ENCODE results near the gene DGLUCY.
A peak's percentile ranks its signal among the peaks of the same experiment; 100 is the strongest.
"Not testable (repeated sequence)": the region's sequence is repeated elsewhere in the genome, so short reads cannot be mapped to it uniquely, and the experiment has no call there.

DGLUCY gene

DNA sequence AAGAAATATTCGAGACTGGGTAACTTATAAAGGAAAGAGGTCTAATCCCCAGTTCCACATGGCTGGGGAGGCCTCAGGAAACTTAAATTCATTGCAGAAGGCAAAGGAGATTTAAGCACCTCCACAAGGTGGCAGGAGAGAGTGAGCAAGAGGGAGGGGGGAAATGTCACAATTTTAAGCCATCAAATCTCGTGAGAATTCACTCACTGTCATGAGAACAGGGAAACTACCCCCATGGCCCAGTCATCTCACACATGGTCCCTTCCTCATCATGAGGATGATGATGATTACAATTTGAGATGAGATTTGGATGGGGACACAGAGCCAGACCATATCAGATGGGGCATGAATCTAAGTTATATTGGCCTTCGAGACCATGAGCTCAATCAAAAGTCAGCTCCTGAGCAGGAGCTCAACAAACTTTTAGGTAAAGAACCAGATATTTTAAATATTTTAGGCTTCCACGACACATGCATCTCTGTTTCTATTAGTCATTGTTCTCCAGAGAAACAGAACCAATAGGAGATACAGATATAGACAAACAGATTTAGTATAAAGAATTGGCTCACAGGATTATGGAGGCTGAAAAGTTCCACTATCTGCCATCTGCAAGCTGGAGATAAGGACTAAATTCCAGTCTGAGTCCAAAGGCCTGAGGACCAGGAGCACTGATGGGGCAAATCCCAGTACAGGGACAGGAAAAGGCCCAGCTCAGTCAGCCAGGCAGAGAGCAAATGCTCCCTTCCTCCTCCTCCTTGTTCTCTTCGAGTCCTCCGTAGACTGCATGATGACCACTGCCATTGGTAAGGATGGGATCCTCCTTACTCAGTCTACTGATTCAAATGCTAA, 24.9 kb downstream of the DGLUCY start:
- DNase-seq: peak; percentile 22 to 57

DNA sequence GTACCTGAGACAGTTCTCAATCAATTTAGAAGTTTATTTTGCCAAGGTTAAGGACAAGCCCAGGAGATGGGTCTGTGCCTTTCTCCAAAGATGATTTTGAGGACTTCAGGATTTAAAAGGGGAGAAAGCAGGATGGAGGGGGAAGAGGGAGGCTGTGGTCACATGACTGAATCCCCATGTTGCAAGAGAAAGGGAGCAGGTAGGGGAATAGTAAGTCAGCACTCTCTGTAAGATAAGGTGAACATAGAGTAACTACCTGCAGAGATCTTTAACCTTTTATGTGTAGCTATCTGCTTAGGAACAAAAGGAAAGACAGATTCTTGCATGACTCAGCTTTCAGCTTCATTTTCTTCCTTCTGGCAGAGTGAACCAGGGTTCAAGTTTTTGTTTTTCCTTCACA, 25.9 kb downstream of the DGLUCY start:
- no peak for DNase-seq

DNA sequence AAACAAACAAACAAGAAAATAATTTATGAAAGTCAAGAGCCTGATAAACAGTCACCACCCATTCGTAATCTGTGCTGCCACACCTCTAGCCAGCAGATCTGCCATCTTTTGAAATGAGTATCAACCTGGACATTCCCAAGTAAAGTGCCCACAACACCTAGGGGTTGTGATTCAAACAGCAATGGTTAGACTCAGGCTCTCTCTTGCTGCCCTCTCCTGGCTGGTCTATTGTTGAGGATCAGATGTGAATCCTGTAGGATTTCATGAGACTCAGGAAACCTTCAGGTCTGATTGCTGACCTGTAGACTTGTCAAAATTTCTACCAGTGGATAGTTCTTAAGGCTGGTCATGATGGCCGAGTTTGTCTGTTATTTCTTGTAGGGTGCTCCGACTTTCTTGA, 26.8 kb downstream of the DGLUCY start:
- DNase-seq: peak in 1 of 2 donors; percentile 8

DNA sequence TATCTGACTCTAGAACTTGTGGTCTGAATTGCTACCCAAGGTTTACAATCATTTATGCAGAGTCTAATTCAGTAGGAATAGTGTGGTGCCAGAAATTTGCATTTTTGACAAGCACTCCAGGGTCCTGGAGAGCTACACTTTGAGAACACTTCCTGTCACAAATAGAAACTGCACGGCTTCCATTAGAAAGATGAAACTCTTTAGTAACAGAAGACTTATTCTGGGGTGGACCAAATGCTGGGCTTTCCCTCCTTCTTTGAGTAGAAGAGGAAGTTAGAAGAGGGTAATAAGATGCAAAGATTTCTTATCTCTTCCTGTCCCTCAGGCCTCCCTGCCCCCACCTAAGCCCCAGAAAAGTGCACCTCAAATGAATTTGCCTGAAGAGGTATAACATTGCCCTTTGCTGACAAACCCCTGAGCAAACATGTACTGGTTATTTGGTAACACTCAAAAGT, 28.4 kb downstream of the DGLUCY start:
- no peak for DNase-seq

DNA sequence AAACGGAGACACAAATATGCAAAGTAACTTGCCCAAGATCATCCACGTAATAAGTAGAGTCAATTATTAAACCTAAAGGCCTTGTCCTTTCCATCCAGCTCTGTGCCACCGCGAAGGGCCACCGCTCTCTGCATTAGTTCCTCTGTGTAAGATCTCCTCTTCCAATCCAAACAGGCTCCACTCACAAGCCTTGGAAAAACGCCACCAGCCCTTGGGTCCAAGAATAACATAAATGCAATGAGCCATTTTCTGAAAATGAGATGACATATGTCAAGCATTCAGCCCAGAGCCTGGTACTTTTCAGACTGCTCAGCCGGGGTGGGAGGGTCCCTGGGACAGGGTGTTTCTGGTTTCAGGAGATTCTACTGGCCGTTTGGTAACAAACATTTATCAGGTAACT, 30.0 kb downstream of the DGLUCY start:
- DNase-seq: no peak

DNA sequence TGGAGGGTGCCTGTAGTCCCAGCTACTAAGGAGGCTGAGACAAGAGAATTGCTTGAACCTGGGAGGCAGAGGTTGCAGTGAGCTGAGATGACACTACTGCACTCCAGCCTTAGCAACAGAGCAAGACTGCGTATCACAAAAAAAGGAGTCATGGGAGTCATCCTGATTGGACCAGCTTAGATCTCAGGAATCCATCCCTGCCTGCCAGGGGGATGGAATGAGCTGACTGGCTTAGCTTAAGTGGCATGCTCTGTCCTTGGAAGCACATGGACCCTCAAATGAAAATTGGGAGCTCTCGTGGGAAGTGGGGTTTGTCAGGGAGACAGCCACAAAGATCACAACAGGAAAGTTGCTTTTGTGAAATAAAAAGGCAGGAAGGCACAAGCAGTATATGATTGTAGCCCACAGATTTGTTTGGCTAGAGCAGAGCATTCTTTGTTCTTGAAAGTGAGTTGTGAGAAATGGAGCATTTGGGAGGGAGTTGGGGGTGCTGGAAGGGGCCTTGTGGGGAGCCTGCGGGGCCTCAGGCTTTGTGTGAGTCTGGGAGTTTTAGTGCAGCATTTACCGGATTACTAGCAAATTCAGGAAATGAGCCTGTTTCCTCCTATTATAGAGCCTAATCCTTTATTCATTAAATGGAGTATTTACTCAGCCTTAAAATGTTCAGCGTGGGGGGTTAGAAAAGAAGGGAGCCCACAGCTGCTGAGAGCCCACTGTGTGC, 30.7 kb downstream of the DGLUCY start:
- no peak for DNase-seq

DNA sequence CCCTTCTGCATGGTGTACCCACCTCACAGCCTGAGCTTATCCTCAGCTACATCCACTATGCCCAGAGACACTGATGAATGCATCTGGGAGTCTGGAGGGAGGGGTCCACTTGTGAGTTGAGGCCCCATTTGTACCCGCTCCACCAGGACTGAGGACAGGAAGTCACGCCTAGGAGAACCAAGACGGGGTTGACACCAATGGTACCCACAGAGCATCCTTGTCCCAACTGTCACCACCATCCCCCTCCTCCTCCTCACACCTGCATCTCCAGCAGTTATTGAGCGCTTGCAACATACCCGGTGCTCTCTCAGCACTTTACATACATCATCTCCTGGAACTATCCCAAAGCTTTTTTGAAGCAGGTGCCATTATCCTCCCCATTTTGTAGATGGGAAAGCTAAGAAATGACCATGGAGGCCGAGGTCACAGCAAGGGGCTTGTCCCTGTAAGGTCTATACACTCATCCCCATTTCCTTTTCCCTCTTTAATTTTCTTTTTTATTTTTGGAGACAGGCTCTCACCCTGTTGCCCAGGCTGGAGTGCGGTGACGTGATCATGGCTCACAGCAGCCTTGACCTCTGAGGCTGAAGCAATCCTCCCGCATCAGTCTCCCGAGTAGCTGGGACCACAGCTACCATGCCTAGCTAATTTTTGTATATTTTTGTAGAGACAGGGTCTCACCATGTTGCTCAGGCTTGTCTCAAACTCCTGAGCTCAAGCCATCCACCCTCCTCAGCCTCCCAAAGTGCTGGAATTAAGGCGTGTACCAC, 31.7 kb downstream of the DGLUCY start:
- DNase-seq: no peak

DNA sequence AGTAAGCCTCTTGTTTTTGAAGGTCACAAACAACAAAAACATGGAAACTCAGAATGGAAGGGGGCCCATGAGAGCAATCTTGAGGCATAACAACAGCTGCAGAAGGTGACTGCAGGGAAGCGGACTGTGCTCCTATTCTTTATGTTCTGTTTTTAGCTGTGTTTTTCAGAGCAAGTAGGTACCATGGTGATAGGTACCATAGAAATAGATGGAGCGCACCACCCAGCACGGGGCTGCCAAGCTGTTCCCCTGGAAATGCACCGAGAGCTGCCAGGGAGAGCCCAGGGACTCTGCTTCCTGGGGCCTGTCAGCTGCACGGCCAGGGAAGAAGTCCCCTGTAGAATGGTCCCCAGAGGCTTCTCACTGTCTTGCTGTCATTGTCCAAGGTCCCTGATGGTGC, 32.8 kb downstream of the DGLUCY start:
- DNase-seq: no peak

DNA sequence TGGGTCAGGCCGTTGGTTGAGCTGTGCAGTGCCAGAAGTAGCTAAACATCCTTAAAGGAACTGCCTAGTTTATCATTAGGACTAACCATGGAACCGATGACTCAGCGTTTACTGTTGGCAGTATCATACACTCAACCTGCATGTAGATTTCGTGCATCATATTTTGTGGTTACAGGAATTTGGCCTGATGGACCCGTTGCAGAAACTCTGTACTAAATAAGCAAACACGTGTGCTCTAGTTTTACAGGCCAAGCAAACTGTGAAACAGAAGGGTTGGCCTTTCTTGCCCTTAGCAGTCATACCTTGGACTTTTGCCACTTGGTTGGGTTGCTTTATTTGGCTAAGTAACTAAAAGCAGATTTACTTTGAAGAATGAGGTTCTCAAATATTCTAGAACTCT, 35.6 kb downstream of the DGLUCY start:
- no peak for DNase-seq

DNA sequence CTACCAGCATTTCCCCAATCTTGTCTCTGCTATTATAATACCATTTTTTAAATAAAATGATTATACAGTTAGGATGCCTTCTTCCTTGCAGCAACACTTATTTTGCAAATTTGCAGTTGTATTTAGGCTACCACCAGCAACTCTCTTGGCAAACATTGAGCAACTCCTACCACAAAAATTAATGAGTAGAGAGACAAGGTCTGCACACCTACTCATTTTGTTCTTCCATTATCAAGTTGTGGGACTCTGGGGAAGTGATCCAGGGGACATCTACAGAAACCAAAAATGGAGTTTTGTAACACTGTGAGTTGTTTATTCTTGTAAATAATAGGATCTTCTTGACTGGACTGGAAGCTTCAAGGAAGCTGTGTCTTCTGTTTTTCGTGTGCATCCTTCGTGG, 38.6 kb downstream of the DGLUCY start:
- DNase-seq: no peak

DNA sequence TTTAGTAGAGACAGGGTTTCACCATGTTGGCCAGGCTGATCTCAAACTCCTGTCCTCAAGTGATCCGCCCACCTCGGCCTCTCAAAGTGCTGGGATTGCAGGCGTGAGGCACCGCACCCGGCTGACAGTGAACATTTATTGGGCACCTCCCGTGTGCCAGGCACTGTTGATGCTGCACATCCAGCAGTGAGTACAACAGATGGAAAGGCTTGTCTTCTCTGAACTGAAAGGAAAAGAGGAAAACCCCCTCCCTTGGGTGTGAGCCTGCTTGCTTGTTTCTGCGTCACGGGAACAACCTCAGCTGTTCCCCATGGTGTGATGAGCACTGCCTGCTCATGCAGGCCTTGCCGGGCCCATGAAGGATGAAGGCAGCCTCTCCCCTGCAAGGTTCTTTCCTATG, 39.5 kb downstream of the DGLUCY start:
- no peak for DNase-seq

DNA sequence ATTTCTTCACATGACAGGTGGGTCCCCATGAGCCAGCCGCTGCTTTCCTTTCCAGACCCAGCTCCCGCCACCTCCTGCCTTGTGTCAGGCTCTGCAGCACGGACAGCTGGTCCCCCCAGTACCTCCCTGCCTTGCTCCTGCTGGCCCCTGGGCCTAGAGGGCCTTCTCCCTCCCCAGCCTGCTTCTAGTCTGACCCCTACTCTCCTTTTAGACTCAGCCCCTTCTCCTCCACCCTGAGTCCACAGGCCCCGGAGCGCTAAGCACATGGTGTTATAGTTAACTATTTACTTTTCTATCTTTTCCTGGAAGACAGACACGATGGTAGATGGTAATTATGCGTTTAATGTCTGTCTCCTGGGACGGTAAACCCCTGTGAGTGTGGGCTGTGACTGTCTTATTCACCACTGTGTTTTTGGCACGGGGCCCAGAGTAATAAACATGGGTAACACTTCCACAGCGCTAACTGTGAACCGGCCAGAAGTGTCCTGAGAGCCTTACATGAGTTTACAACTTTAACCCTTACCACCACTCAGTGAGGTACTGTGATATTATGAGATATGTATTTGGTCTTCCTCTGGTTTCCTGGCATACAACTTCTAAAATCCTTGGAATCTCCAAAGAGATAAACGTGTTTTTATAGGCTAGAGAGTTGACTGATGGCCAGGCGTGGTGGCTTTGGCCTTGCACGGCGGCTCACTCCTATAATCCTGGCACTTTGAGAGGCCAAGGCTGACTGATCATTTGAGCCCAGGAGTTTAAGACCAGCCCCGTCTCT, 41.2 kb downstream of the DGLUCY start:
- DNase-seq: no peak

DNA sequence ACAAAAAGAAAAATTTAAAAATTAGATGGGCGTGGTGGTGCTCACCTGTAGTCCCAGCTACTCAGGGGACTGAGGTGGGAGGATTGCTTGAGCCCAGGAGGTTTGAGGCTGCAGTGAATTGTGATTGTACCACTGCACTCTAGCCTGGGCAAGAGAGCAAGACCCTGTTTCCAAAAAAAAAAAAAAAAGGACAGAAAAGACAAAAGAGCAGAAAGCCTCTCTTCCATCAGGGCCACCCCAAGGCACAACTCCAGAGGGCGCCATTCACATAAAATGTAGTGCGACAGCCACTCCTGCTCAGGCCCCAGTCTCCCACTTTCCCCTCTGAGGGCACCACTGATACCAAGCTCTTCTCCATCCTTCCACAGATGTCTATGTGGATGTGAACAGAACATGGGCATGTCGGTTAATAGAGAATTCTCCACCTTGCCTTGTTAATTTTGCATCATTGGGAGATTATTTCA, 41.8 kb downstream of the DGLUCY start:
- no peak for DNase-seq

DNA sequence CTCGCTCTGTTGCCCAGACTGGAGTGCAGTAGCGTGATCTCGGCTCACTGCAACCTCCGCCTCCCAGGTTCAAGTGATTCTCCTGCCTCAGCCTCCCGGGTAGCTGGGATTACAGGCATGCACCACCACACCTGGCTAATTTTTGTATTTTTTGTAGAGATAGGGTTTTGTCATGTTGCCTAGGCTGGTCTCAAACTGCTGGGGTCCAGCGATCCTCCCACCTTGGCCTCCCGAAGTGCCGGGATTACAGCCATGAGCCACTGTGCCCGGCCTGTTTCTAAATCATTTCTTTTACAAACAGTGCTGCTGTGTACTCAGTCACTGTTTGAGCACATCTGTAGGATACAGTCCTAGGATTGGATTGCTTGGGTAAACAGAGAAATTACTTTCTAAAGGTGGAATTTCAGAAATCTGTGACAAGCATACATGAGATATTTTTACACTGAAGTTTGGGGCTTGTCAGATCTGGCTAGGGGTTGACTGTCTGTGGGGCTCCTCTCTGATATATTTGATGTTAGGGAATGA, 42.3 kb downstream of the DGLUCY start:
- not testable (repeated sequence) for DNase-seq

DNA sequence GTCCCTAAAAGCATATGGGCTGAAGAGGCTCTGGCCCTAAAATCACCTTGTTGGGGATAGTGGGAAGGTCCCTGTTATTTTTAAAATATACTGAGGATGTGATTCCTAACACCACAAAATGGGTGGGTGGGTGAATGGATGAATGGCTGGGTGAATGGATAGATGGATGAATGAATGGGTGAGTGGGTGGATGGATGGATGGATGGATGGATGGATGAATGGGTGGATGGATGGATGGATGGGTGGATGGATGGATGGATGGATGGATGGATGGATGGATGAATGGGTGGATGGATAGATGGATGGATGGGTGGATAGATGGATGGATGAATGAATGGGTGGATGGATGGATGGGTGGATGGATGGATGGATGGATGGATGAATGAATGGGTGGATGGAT, 43.0 kb downstream of the DGLUCY start:
- DNase-seq: not testable (repeated sequence)

DNA sequence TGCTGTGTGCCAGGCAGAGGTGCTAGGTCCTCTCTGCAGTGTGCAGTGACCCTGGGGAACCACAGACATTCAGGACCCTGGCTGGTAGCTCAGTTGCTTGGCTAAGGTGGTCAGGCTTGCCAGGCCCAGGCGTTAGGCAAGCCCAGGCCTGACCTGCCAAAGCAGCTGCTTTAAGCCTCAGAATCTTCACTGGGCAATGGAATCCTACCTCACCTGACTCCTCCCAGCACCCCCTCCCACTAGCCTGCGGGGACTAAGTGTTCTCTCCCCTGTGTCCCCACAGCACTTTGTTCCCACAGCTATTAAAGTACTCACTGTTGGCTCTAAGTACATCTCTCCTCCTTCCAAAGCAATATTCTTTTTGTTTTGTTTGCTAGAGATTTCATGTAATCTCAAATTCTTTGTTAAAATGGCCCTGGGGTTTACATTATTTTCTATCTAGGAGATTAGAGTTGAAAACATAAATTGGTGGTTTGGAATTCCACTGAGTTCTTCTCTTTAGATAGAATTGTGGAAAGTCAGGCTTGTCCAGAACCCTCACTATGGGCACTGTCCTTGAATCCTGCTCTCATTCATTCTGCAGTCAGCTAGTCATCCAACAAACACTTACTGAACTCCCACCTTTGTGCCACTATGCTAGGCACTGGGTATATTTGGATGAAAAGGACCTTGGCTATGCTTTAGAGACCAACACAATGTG, 44.4 kb downstream of the DGLUCY start:
- DNase-seq: no peak

DNA sequence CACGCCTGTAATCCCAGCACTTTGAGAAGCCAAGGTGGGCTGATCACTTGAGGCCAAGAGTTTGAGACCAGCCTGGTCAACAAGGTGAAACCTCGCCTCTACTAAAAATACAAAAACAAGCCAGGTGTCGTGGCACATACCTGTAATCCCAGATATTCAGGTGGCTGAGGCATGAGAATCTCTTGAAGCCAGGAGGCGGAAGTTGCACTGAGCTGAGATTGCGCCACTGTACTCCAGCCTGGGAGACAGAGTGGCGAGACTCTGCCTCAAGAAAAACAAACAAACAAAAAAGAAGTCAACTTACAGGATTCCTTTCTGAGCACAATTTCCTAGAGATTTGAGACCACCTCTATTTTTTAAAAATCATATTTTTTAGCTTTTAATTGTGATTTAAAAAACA, 45.3 kb downstream of the DGLUCY start:
- DNase-seq: no peak

DNA sequence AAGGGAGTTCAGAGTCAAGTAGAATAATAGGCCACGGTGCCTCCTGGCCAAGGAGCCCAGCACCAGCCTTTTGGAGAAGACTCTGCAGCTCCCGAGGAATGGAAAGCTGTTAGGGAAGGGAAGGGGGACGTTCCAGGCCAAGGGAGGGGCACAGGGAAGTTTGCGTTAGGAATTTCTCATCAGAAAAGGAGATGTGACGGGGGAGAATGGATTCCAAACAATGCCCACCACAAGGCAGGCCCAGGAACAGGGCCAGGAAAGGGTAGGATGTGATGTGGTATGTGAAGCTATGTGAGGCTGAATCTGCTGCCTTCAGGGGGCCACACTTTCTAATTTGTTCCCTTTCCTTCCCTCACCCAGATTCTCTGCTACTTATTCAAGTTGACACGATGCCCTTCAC, 46.0 kb downstream of the DGLUCY start:
- DNase-seq: no peak

DNA sequence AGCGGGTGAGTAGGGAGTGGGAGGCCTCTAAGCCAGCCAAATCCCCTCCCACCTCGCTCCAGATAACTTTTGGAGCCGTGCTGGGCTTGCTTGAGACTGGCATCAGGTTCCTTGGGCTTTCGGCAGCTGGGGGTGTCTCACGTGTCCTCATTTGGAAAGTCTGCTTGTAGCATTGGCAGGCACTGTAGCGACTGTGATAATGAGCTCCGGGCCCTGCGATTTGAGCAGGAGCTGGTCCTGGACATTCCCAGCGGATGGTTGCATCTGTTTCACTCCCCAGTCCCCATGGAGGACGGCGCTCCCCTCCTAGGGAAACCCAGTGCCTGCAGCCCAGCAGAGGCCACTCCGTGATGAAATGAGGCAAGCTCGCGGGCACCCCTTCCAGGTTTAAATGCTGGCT, 49.4 kb downstream of the DGLUCY start:
- no peak for DNase-seq

DNA sequence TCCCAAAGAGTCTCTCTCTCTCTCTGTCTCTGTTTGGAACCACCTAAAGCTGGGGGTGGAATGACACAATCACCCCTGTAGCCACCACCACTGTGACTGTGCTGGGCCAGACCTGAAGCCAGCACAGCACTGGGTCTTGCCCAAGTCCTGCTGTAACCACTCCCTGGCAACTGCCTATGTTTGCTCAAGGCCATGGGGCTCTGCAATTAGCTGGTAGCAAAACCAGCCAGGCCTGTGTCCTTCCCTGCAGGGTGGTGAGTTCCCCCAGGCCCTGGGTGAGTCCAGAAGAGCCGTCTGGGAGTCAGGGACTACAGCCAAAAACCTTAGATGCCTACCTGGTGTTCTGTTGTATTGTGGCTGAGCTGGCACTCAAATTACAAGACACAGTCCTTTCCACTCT, 50.8 kb downstream of the DGLUCY start:
- no peak for DNase-seq

DNA sequence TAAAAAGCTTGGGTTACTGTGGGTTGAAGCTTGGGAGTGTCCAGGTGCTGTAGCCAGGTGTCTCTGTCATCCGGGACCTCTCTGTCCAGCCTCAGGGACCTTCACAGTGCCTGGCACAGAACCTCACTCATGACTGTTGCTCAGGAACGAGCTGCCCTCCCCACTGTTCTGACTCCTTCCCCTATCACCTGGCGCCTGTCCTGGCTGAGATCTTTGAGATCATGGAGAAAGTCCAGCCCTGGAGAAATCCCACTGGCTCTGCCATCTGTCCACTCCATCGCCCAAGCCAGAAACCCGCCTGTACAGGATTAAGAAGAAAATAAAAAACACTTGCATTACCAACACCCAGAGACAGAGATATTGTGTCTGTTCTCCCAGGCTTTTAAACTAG, 53.5 kb downstream of the DGLUCY start:
- no peak for DNase-seq

DNA sequence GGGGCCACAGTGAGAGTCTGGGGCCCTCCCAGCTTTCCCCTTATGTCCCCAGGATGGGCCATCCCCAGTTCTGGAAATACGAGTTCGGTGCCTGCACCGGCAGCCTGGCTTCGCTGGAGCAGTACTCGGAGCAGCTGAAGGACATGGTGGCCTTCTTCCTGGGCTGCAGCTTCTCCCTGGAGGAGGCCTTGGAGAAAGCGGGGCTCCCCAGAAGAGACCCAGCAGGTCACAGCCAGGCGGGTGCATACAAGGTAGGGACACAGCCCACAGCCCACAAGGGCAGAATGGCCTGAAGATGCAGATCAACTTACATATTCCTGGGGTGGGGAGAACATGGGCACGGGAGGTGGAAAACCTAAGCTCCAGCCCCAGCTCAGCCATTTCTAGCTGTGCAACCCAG, 56.1 kb downstream of the DGLUCY start:
- DNase-seq: no peak

Measured in activated CD4-positive, alpha-beta T cell treated with anti-CD3 and anti-CD28 coated beads for 4 hours (primary cell).